Measurements from ENCODE around the gene CAMSAP1.
"Not testable (repeated sequence)": the region's sequence is repeated elsewhere in the genome, so short reads cannot be mapped to it uniquely, and the experiment has no call there.

CAMSAP1 gene

DNA sequence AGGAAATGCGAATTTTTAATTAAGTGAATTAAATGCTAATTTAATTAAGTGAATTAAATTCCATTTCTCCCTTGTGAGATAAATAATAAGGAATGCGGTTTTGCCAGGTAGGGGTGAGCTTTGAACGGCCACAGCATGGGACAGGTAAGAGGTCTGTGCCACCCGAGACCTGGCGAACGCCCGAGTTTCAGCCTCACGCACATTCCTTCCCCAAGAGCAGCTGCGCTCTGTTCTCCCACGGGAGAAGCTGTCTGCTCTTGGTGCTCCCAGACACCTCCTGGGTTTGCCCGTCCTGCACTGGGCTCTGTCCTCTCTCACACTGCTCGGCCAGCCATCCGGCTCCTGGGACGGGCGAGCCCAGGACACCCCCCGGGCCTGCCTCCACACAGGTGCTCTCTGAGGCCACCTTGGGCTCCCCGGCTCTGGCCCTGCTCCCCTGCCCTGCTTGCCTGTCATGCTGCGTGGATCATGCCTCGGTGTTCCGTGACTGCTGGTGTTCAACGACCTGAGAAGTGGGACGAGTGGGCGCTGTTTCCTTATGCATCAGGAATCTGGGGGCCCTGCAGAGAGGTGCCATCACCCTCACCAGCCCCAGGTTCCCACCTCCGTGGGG lies 13.7 kb upstream of the CAMSAP1 start:
- no peak for DNase-seq (ENCODE audit: low read depth in 2 of 2)

DNA sequence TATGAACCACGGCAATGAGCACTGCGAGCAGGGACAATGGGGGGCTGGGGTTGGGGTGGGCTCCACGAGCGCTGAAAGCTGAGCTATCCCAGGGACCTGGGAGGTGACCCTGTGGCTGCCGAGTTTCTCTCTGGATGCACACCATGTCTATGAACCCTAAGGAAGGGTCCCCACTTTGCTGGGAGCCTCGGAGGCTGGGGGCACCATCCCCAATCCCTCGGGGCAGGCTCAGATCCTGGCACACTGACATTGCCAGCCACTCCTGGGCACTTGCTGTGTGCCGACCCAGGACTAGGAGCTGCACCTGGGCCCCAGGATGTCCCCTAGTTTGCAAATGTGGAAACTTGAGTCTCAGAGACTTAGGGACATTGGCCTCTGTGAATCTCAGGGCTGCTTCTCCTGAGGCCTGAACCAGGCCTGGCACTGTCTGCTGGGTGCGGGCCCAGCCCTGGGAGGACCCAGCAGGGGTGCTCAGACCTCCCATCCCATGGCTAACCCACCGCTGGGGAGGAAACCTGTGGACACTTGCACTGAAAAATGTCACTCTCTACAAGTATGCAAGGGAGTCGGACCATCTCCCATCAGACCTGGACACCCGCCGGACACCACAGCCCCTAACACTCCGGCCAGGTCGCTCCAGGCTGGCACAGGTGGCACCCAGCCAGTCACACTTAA lies 13.0 kb upstream of the CAMSAP1 start:
- no peak for DNase-seq (ENCODE audit: low read depth in 2 of 2)

- no peak for DNase-seq (ENCODE audit: low read depth in 2 of 2)
Observed at GRCh38 chr9:135919318-135919890, 12.1 kb upstream of the CAMSAP1 start.

DNA sequence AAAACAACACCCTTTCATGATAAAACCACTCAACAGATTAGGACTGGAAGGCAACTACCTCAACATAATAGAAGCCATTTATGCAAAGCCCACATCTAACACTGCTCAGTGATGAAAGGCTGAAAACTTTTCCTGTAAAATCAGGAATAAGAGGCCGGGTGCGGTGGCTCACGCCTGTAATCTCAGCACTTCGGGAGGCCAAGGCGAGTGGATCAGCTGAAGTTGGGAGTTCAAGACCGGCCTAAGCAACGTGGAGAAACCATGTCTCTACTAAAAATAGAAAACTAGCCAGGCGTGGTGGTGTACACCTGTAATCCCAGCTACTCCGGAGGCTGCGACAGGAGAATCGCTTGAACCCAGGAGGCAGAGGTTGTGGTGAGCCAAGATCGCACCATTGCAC lies 8.9 kb upstream of the CAMSAP1 start:
- not testable (repeated sequence) for DNase-seq (ENCODE audit: low read depth in 2 of 2)

DNA sequence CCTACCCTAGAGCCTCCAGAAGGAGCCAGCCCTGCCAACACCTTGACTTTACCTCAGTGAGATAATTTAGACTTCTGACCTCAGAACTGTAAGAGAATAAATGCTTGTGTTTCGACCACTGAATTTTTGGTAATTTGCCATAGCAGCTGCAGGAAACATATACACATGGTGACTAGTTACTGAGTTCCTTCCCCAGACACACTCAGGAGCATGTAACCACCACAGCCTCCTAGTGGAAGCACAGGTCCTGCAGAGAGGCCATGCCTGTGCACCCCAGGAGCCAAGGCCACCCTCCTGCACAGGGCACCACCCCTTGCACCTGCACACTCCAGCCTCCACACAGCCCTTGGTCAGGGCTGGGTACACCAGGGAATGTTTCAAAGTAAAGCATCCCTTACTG lies 7.6 kb upstream of the CAMSAP1 start:
- no peak for DNase-seq (ENCODE audit: low read depth in 2 of 2)

DNA sequence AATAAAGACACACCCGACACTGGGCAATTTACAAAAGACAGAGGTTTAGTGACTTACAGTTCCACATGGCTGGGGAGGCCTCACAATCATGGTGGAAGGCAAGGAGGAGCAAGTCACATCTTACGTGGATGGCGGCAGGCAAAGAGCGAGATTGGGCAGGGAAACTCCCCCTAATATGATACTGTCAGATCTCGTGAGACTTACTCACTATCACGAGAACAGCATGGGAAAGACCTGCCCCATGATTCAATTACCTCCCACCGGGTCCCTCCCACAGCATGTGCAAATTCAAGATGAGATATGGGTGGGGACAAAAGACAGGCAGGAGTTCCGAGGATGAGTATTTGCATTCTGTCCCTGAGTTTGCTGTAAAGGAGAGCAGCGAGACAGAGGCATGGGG lies 3.9 kb upstream of the CAMSAP1 start:
- not testable (repeated sequence) for DNase-seq (ENCODE audit: low read depth in 2 of 2)

GRCh38 chr9:135910757-135911156 lies 3.4 kb upstream of the CAMSAP1 start:
- no peak for DNase-seq (ENCODE audit: low read depth in 2 of 2)

DNA sequence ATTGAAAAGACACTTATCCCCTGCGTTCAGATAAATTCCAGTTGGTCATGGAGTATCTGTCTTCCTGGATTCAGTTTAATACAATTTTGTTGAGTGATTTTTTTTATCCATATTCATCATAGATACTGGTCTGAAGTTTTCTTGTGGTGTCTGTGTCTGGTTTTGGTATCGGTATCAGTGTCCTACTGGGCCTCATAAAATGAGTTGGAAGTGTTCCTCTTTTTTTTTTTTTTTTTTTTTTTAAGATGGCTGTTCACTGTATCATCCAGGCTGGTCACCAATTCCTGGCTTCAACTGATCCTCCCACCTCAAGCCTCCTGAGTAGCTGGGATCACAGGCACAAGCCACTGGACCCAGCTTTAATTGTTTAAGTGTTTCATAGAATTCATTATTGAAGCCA lies 2.9 kb upstream of the CAMSAP1 start:
- no peak for DNase-seq (ENCODE audit: low read depth in 2 of 2)

GRCh38 chr9:135909371-135909770 lies 2.0 kb upstream of the CAMSAP1 start:
- no peak for DNase-seq (ENCODE audit: low read depth in 2 of 2)

- DNase-seq (ENCODE audit: low read depth in 2 of 2): no peak
Observed at GRCh38 chr9:135908754-135909204, 1.4 kb upstream of the CAMSAP1 start.

DNA sequence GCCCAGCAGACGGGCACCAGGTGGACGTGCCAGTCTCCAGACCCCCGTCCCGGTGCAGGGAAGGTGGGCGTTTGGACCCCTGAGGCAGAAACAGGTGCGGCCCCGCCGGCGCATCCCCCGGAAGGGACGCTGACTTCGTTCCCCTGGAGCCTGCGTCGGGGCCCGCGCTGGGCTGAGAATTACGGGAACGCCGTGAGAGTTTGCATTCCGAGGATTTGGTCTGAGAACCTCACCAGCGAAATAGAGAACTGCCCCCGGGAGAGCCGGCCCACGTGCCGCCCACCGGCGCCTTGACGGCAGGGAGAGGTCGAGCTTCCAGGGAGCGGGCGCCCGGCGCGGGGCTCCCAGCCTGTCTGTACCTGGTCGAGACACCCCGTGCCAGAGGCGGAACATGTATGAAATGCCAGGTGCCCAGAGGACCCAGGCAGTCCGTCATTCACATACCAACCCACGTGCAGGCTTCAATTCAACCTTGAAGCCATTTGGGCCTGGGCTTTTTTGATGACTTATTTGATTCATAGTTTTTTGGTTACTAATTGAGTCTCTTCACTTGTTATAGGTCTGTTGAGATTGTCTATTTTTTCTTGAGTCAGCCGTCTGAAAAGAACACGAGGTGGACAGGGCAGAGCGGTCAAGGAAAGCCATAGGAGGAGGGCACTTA lies 877 bp upstream of the CAMSAP1 start:
- DNase-seq (ENCODE audit: low read depth in 2 of 2): no peak

DNA sequence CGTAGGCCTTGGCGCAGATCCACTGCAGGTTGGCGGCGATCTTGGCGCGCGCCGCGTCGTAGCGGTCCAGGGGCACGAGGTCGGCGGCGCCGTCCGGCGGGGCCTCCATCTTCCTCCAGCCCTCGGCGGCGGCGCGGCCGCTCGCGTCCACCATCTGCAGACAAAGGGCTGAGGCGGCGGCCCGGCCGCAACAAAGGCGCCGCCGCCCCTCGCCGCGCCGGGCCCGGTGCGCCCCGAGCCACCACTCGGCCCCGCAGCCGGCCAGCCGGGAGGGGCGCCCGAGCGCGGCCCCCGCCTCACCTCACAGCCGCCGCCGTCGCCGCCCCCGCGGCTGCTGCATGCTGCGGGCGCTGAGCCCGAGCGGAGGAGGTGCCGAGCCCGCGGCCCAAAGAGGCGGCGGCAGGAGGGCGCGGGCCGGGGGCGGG lies 328 bp downstream of the CAMSAP1 start:
- no peak for DNase-seq (ENCODE audit: low read depth in 2 of 2)

- no peak for DNase-seq (ENCODE audit: low read depth in 2 of 2)
Observed at GRCh38 chr9:135906291-135907005, 898 bp downstream of the CAMSAP1 start.

DNA sequence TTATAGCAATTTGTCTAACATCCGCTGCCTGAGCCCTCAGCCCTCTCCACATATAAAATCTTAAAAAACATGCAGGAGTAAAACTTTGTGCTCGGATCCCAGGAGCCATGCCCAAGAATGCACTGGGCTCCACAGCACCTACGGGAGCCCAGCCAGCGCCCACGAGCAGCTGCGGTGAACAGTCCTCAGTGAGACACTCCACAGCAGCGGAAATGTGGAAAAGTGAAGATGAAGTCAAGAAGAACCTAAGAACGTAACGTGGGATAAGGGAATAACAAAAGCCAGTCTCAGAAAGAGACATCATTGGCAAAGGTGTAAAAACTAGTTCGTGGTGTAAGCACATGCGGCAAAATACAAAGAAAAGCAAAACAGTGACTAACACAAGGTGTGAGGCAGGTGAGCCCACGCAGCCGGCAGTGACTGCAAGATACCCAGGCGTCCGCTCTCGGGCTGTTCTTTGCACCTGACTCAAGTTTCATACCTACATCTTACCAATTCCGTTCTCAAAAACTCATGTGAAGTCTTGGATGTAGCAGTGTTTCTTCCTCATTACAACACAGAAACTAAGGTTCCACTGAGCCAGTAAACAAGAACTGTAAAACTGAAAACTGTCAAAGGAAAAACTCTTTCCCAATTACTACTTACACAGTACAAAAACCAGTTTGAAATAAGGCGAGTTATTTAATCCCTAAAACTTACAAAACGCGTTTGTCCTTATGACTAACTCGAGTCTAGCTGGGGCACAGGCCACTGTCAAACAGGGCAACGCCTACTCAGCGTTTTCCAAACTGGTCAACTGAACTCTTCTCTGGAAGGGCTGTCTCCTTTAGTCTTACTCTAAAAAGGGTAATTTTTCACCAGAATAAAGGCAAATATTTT lies 1.7 kb downstream of the CAMSAP1 start:
- DNase-seq (ENCODE audit: low read depth in 2 of 2): no peak

- DNase-seq (ENCODE audit: low read depth in 2 of 2): no peak
Observed at GRCh38 chr9:135903786-135904520, 3.4 kb downstream of the CAMSAP1 start.

- no peak for DNase-seq (ENCODE audit: low read depth in 2 of 2)
Observed at GRCh38 chr9:135903358-135903656, 4.0 kb downstream of the CAMSAP1 start.

DNA sequence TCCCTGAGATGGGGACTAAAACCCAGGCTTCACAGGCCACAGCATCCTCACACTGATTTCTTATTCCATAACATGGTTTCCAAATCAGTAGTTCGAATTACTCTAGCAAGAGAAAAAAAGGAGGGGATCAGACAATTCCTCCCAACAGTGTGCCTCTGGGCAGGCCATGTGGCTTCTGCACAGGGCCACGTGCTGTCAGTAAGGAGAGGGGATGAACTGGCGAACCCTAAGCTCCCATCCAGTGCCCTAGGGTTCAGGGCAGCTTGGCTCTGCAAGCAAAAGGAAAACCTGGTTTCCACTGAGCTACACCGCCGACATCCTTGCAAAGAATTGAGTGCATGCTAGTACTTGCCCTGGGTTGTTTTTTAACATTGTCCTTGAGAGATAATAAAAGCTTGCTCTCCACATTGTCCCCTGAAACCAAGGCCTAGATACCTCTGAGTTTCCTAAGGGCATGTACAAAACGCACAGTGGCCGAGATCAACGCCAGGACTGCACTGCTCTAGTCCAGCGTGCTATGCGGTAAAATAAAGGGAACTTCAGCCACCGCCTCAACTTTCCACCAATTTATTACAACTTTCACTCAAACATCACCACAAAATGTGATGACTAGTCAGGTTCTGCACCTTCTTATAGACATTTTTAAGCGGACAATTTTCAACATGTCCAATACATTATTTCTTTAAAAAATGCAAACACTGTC lies 4.5 kb downstream of the CAMSAP1 start:
- no peak for DNase-seq (ENCODE audit: low read depth in 2 of 2)

- DNase-seq (ENCODE audit: low read depth in 2 of 2): no peak
Observed at GRCh38 chr9:135901826-135902225, 5.5 kb downstream of the CAMSAP1 start.

DNA sequence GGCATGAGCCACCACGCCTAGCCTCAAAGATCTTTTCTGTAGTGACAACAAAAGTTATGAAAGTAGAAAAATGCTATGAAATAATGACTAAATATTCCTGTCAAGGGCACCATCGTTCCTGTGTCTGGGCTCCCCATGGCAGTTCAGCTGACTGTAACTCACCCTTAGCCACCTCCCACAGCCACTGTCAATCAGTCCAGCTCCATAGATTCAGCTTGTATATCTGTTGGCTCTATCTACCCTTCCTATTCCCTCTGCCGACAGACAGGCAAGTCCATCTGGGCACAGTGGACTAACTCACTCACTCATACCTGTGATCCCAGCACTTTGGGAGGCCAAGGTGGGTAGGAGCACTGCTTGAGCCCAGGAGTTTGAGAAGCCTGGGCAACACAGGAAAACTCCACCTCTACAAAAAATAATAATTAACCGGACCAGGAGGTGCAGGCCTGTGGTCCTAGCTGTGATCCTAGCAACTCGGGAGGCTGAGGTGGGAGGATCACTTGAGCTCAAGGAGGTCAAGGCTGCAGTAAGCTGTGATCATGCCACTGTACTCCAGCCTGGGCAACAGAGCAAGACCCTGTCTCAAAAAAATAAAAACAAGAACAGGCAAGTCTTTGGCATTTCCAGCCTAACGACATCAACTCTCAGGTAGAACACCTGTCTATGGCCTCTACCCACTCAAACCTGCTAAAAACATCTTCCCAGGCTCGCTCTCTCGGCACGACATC lies 6.2 kb downstream of the CAMSAP1 start:
- no peak for DNase-seq (ENCODE audit: low read depth in 2 of 2)
